HG02571 (cell line): Measurements from ENCODE around the gene RBM26.

Experiments used
- ATAC-seq: cut with Tn5 transposase; IDR thresholded peaks from one replicate; pipeline ENCODE4 v1.9.1; 2021; ENCODE audit warnings: mild to moderate bottlenecking, moderate library complexity; ENCODE audit not compliant: unreplicated experiment

RBM26 gene, protein sequence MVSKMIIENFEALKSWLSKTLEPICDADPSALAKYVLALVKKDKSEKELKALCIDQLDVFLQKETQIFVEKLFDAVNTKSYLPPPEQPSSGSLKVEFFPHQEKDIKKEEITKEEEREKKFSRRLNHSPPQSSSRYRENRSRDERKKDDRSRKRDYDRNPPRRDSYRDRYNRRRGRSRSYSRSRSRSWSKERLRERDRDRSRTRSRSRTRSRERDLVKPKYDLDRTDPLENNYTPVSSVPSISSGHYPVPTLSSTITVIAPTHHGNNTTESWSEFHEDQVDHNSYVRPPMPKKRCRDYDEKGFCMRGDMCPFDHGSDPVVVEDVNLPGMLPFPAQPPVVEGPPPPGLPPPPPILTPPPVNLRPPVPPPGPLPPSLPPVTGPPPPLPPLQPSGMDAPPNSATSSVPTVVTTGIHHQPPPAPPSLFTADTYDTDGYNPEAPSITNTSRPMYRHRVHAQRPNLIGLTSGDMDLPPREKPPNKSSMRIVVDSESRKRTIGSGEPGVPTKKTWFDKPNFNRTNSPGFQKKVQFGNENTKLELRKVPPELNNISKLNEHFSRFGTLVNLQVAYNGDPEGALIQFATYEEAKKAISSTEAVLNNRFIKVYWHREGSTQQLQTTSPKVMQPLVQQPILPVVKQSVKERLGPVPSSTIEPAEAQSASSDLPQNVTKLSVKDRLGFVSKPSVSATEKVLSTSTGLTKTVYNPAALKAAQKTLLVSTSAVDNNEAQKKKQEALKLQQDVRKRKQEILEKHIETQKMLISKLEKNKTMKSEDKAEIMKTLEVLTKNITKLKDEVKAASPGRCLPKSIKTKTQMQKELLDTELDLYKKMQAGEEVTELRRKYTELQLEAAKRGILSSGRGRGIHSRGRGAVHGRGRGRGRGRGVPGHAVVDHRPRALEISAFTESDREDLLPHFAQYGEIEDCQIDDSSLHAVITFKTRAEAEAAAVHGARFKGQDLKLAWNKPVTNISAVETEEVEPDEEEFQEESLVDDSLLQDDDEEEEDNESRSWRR

DNA sequence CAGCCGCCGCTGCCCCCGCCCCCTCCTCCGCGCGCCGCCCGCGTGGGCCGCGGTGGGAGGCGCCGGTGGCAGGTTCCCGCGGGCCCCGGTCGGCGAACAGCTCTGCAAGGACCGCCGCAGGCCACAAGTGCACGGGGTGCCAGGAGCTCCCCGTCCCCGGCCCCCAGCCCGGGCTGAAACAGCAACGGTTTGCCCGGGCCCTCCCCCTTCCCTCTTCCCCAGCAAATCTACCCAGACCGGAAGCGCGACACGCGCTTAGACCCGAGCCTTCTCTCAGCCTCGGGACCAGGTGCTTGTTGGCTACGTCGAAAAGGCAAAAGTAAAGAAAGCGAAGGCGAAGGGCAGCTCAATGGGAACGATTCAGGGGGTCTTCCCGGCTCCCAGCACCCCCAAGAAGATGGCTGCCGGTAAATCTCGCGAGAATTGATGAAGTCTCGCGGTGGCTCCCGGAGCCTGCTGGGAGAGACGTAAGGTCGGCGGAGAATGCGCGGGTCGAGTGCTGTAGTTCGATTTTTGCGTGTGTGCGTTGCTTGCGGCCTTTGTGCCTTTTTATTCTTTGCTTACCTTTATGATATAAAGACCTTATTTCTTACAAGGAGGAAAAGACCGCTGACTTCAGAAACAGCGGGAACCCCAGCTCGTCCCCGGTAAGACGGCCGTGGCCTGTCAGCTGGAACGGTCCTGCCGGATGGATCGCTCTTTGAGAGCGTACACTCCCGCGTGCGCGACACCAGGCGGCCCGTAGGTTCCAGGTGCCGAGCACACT, at the start of gene RBM26:
RBM26 (minus strand) TSS at position 425 of the 766 bp plus-strand sequence. CDS start 481 bp downstream, outside the sequence.
- ATAC-seq: peak; percentile 78

DNA sequence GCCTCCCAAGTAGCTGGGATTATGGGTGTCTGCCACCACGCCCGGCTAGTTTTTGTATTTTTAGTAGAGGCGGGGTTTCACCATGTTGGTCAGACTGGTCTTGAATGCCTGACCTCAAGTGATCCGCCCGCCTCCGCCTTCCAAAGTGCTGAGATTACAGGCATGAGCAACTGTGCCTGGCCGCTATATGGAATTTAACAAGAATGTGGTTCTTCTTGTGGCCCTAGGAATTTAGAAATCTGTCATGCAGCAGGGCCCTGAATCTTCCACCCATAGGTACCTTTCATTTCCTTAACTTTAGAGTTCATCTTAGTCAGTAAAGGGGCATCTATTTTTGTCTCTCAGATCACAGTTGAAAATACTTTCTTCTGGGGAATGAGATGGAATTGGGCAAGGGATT, 49.3 kb upstream of the RBM26 start:
- no peak for ATAC-seq

DNA sequence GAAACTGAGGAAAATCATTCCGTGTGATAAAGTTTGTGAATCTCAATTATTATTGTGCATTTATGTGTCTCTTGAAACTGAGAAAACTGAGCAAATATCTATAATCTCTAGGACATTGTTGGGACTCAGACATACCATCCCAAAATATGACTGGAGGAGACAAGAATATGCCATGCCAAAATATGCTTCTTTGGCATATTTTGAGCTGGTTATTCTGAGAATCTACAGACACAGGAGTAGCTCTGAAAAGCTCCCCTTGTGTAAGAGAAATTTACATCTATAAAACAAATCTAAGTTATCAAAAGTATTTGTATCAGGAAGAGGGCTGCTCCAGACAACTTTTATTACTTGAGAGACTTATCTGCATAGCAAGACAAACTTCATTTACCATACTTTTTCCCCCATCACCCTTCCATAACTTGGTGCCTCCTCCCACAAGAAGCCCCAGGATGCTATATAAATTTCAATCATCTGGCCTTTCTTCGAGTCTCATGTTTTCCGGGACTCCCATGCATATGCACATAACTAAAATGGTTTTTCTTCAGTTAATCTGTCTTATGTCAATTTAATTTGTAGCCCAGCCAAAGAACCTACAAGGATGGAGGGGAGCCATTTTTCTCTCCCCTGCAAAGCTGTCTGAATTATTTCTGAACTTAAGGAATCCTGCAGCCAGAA, 46.3 kb upstream of the RBM26 start:
- ATAC-seq: no peak

DNA sequence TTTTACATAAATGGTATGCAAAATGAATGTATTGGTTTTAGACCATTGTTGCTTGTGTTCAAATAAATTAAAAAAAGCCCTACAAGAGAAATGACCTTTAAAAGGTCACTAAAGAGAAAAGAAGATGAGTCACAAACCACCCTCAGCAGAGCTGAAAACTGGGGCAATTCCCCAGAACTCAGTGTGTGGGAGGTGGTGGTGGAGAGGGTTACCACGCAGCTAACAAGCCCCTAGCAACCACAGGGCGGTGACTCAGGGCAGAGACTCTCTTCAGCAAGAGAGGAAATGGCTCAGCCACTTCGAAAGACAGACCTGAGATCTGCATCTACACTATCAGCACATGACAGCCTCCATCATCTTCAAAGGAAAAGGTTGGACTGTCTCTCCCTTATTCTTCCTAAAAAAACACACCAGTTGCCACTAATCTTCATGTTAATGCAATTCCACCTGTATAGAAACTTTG, 45.5 kb upstream of the RBM26 start:
- ATAC-seq: peak; percentile 100

DNA sequence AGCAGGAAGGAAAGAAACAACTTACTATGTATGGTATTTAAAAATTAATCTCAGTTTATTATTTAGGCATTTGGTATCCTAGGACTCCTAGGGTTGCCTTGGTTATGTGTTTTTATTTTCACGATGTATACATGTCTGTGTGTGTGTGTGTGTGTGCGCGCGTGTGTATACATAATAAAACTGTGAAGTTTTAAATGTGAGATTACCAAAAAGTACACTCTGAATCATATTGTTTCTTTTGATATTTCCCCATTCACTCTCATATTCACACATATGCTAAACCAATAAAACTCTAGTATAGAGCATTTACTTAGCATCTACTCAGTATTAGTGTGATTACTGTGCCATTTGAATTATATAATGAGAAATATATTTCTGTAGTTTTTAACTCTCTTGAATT, 44.1 kb upstream of the RBM26 start:
- no peak for ATAC-seq

DNA sequence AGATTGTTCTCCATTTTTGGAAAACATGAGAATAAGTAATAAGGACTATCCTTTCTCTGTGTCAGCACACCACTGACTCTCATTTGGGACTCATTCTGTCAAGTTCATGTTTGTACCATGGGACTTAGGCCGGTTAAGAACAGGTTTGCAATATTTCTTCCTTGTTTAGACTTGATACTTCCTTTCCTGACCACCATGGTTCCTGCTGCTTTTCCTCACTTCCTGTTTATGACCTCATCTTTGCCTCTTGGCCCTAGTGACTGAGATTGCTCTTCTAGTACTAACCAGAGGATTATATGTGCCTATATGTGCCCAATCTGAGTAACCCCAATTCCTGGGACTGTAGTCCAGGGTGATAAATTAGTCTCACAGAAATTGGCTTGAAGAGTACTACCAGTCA, 42.4 kb upstream of the RBM26 start:
- no peak for ATAC-seq

DNA sequence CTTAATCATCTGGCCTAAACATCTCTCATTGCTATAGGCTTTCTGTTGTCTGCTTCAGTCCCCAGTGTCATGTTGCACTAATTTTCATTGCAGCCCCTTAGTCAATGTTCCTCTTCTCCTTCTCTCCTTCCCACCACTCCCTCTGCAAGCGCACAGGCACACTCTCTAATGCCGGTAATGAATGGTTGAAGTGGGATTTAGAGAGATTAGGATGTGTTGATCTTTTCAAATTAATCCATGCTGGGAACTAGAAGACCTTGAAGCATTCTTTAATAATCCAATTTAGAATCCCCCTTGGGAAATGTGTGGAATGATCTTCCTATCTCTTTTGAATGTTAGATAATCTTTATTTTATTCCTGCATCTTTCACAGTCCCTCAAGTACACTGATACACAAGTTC, 41.7 kb upstream of the RBM26 start:
- no peak for ATAC-seq

DNA sequence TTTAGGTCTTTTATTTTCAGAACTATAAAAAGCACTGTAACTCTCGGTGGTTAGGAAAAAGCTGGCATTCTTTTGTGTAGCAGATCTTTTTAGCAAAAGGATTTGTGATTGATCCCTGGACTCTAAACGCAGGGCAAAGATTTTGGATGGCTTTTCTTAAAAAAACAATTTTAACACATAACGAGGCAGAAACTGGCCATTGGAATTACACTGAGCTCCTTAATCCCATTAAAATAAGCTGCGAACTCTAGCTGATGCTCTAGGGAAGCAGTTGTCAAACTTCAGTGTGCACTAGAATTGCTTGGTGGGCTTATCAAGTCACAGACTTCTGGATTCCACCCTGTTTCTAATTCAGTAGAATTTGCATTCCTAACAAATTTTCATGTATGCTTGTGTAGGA, 41.1 kb upstream of the RBM26 start:
- ATAC-seq: no peak

DNA sequence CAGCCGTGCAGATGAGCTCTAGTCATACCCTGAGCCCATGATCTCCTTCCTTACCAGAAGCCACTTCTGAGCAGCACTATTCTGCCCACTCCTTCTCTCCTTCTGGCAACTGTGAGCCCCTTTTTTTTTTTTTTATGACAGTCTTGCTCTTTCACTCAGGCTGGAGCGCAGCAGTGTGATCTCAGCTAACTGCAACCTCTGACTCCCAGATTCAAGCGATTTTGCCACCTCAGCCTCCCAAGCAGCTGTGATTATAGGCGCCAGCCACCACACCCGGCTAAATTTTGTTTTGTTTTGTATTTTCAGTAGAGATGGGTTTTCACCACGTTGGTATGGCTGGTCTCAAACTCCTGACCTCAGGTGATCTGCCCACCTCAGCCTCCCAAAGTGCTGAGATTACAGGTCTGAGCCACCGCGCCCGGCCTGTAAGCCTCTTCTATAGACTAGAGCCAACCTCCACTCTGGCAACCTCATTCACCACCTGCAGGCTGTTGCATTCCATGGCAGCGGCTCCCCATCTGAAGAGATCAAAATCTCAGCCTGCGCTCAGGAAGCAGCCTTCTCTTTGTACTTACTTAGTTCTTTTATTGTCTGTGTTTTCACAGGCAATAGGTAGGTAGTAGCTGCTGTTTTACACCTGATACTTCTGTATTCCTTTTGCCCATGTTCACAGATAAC, 40.1 kb upstream of the RBM26 start:
- ATAC-seq: no peak

DNA sequence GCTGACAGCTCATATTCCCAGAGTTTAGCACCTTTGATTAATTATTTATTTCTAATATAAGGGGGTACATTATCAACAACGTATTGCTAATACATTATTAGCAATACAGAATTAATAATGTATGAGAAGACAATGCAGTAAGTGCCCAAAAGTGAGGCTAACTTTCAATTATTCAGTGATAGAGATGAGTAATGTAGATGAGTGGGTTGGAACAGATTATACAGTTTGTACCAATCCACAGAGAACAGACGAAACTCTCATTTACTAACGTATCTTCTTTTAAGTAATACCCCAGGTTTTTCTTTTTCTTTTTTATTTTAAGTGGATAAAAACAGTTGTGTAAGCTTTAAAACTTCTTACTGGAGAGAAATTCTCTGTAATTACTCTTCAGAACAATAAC, 36.7 kb upstream of the RBM26 start:
- ATAC-seq: no peak

DNA sequence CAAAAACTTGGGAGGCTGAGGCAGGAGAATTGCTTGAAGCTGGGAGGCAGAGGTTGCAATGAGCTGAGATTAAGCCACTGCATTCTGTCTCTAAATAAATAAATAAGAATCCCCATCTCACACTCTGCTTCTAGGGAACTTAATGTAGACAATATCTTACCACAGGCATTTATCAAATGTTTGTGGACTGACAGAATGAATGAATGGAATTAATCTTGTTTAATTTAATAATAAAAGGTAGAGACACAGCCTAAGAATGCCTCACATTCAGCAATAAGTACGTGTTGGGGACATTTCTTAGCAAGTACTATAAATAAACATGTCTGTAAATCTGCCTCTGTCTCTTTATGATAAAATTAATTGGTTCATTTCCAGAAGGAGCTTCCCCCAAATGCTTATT, 36.2 kb upstream of the RBM26 start:
- ATAC-seq: no peak

DNA sequence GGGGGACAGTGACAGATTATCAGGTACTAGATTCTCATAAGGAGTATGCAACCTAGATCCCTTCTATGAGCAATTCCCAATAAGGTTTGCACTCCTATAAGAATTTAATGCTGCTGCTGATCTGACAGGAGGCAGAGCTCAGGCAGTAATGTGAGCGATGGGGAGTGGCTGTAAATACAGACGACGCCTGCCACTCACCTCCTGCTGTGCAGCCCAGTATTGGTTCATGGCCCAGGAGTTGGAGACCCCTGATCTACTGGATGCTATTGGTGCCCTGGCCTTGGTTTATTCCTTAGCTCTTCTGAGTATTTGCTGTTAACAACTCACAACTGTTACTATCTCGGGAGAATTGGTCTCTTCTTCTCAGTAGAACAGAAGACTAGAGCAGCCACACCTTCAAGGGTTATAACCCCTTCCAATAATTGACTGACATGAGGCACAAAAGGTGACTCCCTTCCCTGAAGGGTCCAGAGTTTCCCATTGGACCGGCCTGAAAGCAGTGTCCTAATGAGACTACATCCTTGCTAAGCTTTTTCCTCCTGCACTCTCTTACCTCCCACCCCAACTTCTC, 35.0 kb upstream of the RBM26 start:
- no peak for ATAC-seq

DNA sequence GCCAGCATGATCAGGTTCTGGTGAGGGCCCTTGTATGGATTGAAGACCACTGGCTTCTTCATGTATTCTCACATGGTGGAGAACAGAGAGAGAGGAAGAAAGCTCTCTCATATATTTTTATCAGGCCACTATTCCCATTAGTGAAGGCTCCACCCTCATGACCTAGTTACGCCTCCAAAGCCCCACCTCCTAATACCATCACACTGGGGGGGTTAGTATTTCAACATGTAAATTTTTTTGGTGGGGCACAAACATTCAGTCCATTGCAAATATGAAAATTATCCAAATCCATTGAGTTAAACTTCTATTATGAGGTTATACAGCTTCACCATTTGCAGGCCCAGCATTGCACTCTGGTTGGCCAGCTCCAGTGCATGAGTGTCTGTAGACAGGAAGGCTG, 33.2 kb upstream of the RBM26 start:
- no peak for ATAC-seq

DNA sequence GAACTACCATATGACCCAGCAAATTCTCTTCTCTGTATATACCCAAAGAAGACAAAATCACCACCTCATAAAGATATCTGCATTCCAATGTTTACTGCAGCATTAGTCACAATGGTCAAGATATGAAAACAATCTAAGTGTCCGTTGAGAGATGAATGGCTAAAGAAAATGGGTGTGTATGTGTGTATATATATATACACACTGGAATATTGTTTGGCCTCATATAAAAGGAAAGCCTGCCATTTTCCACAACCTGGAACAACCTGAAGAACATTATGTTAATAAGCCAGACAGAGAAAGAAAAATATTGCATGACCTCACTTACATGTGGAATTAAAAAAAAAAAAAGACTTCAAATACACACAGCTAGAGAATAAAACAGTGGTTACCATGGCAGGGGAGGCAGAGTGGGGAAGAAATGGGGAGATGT, 29.5 kb upstream of the RBM26 start:
- ATAC-seq: no peak

DNA sequence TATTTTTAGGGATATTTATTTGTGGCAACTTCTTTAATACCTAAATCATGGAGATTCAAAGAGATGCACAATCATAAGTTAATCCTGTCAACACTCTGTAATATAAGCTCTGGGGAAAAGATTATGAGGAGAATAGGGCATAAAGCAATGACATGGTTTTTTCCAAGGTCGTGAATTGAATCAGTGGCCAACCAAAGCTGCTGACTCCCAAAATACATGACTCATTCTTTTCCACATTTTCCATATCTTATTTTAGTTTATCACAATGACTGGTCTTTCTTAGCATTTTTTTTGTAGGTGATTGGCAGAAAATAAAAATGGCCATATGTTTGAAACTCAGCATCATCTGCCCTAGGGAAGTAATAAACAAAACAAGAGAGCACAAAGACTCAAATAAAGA, 28.5 kb upstream of the RBM26 start:
- no peak for ATAC-seq

DNA sequence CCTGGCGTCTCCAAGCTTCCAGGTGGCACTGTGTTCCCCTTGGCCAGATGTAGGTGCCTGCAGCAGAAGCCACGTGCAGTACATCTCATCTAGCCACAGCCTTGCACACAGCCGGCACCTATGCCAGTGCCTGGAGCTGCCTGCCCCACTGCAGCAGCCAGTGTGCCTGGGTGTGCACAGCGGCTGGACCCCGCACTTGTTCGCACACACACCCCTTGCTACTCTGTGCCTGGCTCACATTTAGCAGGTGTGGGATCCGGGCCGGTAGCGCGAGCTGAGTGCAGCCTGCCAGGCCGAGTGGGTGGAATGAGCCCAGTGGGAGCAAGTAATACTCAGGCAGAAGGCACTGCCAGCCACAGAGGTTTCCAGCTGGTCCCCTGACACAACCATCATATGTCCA, 26.9 kb upstream of the RBM26 start:
- ATAC-seq: no peak

DNA sequence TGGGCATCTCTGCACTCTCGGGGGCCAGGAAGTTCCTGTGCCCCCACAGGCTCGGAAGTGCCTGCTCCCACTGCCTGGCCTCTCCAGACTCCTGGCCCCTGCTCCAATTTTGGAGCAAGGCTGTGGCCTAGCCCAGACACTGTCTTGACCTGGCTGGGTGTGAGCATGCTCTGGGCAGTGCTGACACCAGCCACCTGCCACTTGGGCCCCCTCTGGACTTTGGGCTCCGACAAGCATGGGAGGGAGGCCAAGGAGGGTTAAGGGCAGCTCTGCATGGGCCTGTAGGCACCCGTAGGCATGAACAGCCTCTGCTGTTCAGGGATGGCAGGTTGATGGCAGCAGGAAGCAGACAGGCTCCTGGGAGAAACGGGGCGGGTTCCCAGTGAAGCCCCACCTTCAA, 26.0 kb upstream of the RBM26 start:
- ATAC-seq: no peak

DNA sequence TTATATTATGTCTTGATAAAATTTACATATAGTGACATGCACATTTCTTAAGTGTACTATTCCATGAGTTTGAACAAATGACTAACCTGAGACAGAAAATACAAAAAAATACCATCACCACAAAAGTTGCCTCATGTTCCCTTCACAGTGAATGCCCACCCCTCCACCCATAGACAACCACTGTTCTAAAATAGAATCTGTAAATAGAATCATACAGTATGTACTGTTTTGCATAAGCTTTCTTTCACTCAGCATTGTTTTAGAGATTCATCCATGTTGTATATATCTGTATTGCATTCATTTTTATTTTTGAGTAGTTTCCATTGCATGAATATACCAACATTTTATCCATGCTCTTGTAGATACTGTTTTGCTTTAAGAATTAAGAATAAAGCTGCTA, 23.3 kb upstream of the RBM26 start:
- ATAC-seq: no peak

DNA sequence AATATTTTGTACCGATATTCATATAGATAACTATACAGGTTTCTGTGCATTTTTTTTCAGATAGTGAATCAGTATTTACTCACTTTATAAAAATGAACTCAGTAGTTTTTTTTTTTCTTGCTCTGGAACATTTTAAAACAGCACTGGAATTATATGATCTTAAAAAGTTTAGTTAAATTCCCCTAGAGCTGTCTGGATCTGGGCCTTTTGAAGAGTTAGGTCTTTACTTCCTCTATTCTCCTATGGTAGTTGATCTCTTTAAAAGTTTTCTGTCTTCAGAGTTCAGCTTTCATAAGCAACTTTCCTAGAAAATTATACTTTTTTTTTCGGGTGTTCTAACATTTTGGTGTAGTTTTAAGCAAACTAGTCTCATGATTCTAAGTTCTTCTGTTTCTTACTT, 21.8 kb upstream of the RBM26 start:
- no peak for ATAC-seq

DNA sequence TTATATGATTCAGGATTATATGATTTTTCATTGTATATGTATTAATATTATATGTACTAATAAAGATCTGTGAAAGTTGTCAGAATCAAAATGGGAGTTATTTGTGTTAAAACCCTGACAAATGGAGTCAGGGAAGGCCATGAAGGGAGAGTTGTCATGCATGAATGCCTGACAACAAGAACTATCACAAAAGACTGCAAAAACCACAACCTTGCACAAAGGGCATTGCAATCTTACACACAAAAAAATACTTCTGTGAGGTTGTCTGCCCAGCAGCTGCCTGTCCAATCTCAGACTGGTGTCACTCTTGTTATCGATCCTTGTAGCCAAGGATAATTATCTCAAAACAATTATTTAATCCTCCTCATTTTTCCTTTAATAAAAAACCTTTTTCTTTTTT, 21.2 kb upstream of the RBM26 start:
- ATAC-seq: no peak
